Activated naive CD8-positive, alpha-beta T cell treated with anti-CD3 and anti-CD28 coated beads, Interleukin-2, amount 50 U/mL, for 16 hours (primary cell): ENCODE results near the gene MATR3.
"Not testable (repeated sequence)": the region's sequence is repeated elsewhere in the genome, so short reads cannot be mapped to it uniquely, and the experiment has no call there.

ENCODE experiments used
- DNase-seq: peaks from one replicate; pipeline ENCODE4 v3.0.0-alpha.2; 2020; ENCODE audit warnings: low read depth, low spot score

MATR3 gene

DNA sequence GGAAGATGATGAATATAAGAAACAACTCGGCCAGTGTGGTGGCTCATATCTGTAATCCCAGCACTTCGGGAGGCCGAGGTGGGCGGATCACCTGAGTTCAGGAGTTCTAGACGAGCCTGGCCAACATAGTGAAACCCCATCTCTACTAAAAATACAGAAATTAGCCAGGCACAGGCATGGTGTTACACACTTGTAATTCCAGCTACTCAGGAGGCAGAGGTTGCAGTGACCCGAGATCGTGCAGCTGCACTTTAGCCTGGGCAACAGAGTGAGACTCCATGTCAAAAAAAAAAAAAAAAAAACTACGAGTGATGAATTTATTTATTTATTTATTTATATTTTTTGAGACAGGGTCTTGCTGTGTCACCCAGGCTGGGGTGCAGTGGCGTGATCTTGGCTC is 54.3 kb downstream of the MATR3 start:
- not testable (repeated sequence) for DNase-seq

DNA sequence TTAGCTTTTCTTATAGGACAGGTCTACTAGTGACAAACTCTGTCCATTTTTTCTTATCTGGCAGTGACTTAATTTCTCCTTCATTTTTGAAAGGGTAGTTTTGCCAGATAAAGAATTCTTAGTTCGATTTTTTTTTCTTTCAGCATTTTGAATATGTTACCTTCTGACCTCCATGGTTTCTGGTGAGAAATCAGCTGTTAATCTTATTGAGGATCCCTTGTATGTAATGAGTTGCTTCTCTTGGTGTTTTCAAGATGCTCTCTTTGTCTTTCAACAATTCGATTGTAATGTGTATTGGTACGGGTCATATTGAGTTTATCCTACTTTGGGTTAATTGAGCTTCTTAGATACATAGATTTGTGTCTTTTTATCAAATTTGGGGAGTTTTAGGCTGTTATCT is 60.6 kb downstream of the MATR3 start:
- no peak for DNase-seq

DNA sequence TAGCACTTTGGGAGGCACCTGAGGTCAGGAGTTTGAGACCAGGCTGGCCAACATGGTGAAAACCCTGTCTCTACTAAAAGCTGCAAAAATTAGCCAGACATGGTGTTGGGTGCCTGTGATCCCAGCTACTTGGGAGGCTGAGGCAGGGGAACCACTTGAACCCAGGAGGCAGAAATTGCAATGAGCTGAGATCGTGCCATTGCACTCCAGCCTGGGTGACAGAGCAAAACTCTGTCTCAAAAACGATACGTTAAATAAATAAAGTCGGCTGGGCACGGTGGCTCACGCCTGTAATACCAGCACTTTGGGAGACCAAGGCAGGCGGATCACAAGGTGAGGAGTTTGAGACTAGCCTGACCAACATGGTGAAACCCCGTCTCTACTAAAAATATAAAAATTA is 62.4 kb downstream of the MATR3 start:
- not testable (repeated sequence) for DNase-seq

DNA sequence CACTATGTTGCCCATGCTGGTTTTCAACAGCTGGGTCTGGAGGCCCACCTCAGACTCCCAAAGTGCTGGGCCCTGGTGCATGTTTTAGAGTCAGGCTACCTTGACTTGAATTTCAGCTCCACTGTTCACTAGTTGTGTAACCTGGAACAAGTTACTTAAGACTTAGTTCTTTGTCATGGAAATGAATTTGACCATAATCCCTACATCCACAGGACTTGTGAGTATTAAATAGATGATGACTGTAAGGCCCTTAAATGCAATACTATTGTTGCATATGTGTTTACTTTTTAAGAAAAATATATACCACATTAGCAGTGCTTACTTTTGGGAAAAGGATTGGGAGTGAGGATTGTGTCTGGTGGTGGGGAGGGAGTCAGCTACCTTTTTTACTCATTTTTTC is 64.5 kb downstream of the MATR3 start:
- no peak for DNase-seq

DNA sequence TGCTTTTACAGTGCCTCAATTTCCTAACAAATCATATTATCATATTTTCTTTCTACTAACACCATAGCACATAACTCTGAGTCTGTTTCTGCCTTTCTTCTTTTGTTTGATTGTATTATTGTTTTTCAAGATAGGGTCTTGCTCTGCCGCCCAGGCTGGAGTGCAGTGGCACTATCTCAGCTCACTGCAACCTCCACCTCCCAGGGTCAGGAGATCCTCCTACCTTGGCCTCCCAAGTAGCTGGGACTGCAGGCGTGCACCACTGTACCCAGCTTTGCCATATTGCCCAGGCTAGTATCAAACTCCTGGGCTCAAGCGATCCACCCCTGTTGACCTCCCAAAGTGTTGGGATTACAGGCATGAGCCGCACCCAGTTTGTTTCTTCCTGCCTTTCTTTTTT is 66.8 kb downstream of the MATR3 start:
- no peak for DNase-seq

DNA sequence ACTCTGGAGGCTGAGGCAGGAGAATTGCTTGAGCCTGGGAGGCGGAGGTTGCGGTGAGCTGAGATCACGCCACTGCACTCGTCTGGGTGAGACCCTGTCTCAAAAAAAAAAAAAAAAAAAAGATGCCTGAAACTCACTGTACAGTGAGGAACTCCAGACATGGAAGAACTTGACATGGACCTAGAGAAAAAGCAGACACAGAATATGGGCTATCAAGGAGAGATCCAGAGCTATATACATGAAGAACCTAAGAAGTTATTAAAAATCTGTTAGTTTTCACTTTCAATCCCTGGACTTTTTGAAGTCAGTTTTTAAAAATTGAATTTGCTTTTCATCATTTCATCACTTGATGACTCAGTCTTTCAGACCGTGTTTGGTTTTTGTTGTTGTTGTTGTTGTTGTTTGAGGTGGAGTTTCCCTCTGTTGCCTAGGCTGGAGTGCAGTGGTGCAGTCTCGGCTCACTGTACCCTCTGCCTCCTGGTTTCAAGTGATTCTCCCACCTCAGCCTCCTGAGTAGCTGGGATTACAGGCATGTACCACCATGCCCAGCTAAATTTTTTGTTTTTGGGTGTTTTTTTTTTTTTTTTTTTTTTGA is 68.4 kb downstream of the MATR3 start:
- DNase-seq: no peak

DNA sequence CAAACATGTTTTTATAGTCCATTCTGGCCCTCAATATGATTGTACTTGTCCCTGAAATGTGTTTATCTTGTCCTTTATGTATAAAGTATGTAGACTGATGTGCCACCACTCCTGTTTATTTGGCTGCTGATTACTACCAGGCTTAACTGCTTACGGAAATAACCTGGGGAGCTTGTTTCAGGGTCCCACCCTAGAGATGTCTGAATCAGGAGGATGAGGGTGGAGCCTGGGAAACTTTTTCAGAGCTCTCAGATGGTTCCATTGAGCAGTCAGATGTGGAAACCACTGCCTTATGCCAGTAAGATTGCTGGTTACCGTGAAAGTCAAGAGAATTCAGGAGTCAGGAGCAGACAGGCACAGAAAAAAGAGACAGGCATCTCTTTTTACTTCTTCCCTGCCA is 70.4 kb downstream of the MATR3 start:
- DNase-seq: no peak

DNA sequence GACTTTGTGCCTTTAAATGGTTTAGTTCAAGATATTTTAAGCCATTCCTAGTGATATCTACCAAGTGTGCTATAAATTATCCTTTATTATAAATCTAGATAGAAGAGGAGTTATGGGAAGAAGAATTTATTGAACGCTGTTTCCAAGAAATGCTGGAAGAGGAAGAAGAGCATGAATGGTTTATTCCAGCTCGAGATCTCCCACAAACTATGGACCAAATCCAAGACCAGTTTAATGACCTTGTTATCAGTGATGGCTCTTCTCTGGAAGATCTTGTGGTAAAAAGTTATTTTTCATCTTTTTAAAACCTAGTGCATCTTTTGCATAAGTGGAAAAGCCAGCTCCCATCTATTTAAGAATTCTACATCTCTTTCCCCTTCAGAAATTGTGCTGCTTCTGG is 70.9 kb downstream of the MATR3 start:
- no peak for DNase-seq

DNA sequence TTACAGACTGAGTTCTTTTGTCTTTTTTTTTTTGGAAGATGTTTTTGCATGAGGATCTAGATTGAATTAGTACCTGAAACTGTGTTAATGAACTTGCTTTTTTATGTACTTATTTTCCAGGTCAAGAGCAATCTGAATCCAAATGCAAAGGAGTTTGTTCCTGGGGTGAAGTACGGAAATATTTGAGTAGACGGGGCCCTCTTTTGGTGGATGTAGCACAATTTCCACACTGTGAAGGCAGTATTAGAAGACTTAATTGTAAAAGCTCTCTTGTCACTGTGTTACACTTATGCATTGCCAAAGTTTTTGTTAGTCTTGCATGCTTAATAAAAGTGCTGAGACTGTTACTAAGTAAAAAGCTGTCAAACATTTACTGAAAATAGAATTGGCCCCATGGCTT is 75.1 kb downstream of the MATR3 start:
- DNase-seq: no peak

DNA sequence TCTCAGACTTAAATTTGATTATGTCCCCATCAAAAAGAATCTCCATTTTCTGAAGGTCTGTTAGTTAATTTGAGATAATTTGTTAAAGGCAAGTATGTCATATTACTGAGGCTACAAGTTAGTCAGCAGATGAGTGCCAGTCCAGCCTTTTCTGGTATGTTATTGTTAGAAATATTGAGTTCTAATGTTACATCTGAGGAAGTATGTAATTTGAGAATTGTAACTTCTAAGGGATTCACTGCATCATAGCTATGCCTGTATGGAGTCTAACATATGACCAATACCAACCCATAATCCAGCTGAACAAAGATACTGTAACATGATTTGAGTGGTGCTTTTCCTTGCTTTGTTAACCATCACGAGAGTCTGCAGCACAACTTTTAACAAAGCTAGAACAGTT is 75.6 kb downstream of the MATR3 start:
- DNase-seq: no peak

DNA sequence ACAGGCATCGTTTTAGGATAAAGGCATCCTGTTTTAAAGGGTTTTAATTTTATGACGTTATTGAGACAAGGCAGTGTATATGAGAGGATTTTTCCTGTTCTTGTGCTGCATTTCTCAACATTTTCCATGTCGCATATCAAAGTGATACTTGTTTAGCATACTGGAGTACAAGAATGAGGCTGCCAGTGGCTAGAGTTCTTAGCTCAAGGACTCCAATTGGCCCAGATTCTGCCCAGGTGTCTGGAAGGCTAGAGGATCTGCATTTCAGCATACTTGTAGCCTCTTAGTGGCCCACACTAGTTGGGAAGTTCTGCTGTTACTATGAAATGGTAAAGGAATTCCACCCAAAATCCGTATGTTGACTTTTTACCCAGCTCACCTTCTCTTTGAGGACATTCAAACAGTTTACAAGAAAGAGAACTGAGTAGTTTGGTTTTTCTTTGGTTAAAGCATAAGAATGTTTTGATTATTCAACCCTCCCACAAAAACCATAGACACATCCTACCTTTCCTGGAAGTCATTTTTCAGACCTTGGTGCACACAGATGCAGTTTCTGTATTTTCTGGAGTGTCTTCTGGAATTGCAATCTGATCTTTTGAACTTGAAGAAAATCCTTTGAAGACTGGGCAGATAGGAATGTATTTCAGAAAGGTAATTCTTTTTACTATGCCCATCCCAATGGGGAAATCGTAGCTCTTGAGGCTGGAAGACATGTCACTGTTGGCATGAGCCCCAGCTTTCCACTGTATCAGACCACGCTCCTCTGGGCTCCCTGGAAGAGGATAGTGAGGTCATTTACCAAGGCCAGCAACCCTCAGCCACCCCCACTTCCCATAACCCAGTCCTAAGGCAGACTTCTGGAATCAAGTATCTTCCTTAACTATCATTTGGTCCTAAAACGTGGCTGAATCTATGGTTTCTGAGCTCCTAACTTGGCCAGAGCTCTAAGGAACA is 78.2 kb downstream of the MATR3 start:
- no peak for DNase-seq

DNA sequence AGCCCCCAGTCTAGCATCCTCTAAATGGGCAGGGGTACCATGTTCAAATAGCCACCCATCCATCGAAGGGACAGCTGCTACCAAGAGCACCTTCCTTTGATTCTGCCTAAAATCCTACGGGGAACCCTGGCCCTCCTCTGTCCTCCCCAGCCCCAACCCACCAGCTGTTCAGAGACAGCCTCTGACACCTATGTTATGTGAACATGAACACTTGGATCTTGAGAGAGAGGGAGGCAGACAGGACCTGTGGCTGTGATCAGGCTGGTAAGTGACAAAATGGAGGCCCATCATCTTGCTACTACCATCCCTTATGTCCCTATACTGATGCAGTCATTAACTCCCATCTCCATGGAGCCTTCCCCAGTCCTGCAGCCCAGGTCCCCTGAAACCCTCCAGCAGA is 81.4 kb downstream of the MATR3 start:
- DNase-seq: no peak

DNA sequence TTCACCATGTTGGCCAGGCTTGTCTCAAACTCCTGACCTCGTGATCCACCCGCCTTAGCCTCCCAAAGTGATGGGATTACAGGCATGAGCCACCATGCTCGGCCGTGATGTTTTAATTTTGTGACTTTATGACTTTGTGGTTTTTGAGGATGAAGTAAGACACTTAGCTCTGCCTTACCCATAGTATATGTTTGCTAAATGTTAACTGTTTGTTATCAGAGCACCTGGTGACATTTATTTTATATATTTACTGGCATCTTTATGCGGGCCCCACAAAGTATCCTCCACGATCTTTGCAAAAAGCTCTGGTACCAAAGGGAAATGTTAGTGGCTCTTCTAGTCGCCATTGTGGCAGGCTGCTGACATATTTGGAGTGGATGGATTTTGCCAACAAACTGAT is 82.8 kb downstream of the MATR3 start:
- no peak for DNase-seq

DNA sequence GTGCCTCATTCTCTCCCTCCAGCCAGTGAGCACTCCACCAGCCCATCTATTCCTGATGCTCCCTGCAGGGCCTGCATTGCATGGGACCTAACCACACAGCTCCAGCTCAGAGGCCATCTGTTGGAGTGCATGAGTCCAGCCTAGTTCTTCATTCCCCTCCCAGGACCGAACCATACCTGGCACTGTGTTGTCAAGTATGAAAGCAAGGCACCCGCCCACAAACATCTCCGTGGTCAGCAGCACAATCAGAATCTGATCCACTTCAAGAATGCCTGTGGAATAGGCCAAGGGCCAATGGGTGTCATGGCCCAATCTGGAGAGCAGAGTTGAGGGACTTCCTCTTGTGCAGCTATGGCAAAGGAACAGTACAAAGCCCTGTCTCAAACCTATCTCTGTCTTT is 83.7 kb downstream of the MATR3 start:
- no peak for DNase-seq

DNA sequence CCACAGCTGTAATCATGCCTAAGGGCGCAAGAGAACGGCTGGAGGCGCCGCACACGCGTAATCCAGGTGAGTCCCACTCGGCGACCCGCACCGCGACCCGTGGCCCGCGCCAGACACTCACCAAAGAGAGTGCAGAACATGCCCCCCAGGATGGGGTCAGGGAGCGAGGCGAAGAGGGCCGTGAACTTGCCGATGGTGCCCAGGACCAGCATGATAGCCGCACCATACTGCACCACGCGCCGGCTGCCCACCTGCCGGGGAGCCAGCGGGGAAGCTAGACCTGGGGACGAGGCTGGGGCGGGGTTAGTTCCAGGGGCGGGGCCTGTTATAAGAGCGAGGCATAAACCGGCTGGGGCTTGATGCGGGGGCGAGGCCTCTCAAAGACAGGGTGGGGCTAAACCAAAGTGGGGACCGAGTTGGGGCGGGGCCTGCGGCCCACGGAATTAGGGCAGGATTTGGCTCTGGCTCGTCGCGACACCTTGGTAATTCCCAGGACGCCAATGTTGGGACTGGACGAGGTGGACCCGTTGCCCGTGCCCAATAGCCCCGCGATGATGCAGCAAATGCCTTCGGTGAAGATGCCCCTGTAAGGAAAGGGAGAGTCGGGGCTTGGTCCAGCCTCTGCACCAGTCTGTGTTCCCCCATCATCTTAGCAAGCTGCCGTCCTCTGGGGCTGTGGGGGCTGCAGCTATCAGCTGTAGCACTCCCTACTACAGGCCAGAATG is 84.7 kb downstream of the MATR3 start:
- no peak for DNase-seq

DNA sequence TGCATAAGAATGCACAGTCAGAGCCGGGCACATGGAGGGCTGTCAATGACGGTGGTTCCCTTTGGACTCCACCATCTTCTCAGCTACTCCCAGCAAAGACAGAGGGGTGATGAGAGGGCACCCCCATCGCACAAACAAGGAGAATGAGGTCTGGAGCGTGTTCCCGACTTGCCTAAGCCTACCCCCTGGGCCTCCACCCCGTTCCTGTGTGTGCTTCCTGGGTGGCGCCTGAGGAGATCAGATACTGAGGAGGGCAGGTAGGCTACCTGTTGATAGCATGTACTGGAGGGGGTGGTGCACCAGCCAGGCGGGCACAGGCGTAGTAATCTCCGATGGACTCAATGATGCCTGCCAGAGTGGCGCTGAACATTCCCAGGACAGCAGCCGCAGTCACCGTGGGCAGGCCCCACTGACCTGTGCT is 85.4 kb downstream of the MATR3 start:
- no peak for DNase-seq

DNA sequence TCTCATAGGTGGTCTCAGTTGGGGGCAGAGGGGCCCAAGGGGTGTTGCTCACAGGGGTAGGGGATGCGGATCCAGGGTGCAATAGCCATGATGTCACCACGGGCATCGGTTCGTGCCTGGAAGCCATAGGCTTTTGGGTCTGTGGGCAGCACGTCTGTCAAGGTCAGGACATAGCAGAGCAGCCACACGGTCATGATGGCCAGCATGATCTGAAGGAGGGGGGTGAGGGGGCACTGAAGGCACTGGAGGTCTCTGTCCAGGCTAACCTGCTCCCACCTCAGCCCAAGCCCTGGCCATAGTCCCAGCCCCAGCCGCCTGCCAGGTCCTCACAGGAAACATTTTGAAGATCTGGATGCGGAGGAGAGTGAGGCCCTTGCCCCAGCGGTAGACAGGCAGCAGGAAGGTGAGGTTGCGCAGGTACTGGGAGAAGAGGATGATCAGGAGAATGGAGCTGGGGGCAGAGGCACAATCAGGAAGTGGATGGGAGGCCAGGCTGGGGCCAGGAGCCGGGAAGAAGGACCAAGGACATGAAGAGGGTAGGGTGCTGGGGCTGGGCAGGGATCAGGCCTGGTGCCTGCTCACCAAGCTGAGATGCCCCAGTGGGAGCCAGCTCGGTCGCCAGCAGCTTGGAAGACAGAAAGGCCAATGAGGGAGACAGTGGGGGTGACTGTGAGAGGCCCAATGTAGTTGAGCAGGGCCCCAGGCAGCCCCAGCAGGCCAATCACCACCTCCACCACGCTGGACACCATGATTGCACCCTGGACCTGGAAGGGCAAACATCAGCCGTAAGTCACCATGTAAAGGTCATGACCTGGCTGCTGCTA is 86.3 kb downstream of the MATR3 start:
- no peak for DNase-seq
